Uterus (tissue), 4 donors: ENCODE measurements around the gene MAGEA12. TPM values are rescaled to one million over a fixed set of nuclear protein-coding genes. Genes with fewer than 3 reads are reported as not detected.
"Not testable (repeated sequence)": the region's sequence is repeated elsewhere in the genome, so short reads cannot be mapped to it uniquely, and the experiment has no call there.

Source experiments
- DNase-seq, 2 donors: peaks; one replicate each; pipeline ENCODE4 v3.0.0-alpha.2; 2019 to 2020
- H3K27ac ChIP-seq, 2 donors: fragments of 200-600 bp; sonication (generic); 1 replicate in 1 of 2; 2 replicates in 1 of 2; pipeline ENCODE4 v1.5.1; 2016 to 2018
- H3K27me3 ChIP-seq, 2 donors: fragments of 200-600 bp; sonication (generic); one replicate each; pipeline ENCODE4 v1.5.1; 2018 to 2019; ENCODE audit warnings: control low read depth in 1 of 2
- H3K36me3 ChIP-seq, 2 donors: fragments of 200-600 bp; sonication (generic); one replicate each; pipeline ENCODE4 v1.5.1; 2019; ENCODE audit warnings: control low read depth in 1 of 2
- H3K4me1 ChIP-seq, 2 donors: fragments of 200-600 bp; sonication (generic); one replicate each; pipeline ENCODE4 v1.5.1; 2018 to 2019; ENCODE audit warnings: control low read depth in 1 of 2
- H3K4me3 ChIP-seq, 2 donors: fragments of 200-600 bp; sonication (generic); 1 replicate in 1 of 2; 2 replicates in 1 of 2; pipeline ENCODE4 v1.5.1; 2018 to 2019; ENCODE audit warnings: mild to moderate bottlenecking in 1 of 2
- H3K9me3 ChIP-seq, 2 donors: fragments of 200-600 bp; sonication (generic); one replicate each; pipeline ENCODE4 v1.5.1; 2019; ENCODE audit warnings: control low read depth in 1 of 2
- POLR2A ChIP-seq, 2 donors: fragments of 450-650 bp; IDR thresholded peaks; one replicate each; pipeline ENCODE4 v1.6.1; 2016; ENCODE audit warnings: antibody characterized with exemption in 2 of 2, mild to moderate bottlenecking in 1 of 2, moderate library complexity in 1 of 2
- intact Hi-C: fragments of 100-400 bp; cut with DNase I; formaldehyde crosslinking; loops from one replicate; pipeline ENCODE4 v1.15.1; 2023; ENCODE audit warnings: low total_unique reads
- total RNA-seq, 4 donors: library from RNA; depleted of rRNA in 3 of 4; stranded (reverse); fragments of >200 nt in 3 of 4; gene quantifications; one replicate each; pipeline versions ENCODE4 v1.1.0 to v1.2.4, GENCODE V29; 2014 to 2023
- TF ChIP-seq, protein P1 (sequence below), 4 experiments: fragments of 200-600 bp in 2 of 4; fragments of 450-650 bp in 2 of 4; sonication (generic) in 2 of 4; IDR thresholded peaks; one replicate each; pipeline ENCODE4 v1.5.1; 2016 to 2019; ENCODE audit warnings: antibody characterized with exemption in 4 of 4, mild to moderate bottlenecking in 2 of 4, moderate library complexity in 1 of 4
- donor health status: DM: yes; HTN: yes; CAD: no.

Gene MAGEA12
- total RNA-seq, 4 donors from 2014 or later: not detected

DNA sequence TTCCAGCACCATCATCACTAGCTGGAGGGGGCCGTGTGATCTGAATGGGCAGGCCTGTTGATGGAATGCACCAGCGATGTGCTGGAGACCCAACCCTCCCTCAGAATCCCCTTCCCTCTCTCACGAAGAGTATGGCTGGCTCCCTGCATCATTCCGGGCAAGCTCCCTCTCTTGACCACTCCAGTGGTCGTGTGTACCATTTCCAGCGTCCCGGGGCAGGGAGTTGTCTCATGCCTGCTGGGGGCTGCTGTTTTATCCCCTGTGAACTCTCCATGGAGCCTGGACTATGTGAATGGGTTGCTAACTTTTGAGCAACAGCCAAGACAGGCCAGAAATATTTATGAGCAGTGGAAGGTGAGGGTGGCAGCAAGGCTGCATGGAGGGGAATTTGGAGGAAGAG lies 8.1 kb upstream of the MAGEA12 start:
- Histone ChIP-seq H3K27ac (no peak overlapping the region), H3K9me3 (no peaks in the 10 kb centered on the region), H3K4me3 (no peak overlapping the region), H3K4me1 (no peaks in the 10 kb centered on the region), H3K36me3 (no peaks in the 10 kb centered on the region), H3K27me3 (no peaks in the 10 kb centered on the region)
- intact Hi-C loops: no loop called here
- TF ChIP-seq, protein P1, sequence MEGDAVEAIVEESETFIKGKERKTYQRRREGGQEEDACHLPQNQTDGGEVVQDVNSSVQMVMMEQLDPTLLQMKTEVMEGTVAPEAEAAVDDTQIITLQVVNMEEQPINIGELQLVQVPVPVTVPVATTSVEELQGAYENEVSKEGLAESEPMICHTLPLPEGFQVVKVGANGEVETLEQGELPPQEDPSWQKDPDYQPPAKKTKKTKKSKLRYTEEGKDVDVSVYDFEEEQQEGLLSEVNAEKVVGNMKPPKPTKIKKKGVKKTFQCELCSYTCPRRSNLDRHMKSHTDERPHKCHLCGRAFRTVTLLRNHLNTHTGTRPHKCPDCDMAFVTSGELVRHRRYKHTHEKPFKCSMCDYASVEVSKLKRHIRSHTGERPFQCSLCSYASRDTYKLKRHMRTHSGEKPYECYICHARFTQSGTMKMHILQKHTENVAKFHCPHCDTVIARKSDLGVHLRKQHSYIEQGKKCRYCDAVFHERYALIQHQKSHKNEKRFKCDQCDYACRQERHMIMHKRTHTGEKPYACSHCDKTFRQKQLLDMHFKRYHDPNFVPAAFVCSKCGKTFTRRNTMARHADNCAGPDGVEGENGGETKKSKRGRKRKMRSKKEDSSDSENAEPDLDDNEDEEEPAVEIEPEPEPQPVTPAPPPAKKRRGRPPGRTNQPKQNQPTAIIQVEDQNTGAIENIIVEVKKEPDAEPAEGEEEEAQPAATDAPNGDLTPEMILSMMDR (IDR thresholded peaks at IDR 0.05): no peak
- TF ChIP-seq POLR2A (IDR thresholded peaks at IDR 0.05): no peak
- no peak for DNase-seq

DNA sequence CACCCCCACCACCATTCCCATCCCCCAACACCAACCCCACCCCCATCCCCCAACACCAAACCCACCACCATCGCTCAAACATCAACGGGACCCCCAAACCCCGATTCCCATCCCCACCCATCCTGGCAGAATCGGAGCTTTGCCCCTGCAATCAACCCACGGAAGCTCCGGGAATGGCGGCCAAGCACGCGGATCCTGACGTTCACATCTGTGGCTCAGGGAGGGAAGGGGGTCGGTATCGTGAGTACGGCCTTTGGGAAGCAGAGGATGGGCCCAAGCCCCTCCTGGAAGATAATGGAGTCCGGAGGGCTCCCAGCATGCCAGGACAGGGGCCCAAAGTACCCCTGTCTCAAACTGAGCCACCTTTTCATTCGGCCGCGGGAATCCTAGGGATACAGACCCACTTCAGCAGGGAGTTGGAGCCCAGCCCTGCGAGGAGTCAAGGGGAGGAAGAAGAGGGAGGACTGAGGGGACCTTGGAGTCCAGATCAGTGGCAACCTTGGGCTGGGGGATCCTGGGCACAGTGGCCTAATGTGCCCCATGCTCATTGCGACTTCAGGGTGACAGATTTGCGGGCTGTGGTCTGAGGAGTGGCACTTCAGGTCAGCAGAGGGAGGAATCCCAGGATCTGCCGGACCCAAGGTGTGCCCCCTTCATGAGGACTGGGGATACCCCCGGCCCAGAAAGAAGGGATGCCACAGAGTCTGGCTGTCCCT lies 744 bp downstream of the MAGEA12 start:
- H3K36me3 ChIP-seq, H3K4me3 ChIP-seq, H3K27me3 ChIP-seq, intact Hi-C loops, H3K9me3 ChIP-seq, H3K27ac ChIP-seq, H3K4me1 ChIP-seq, DNase-seq: not testable (repeated sequence)

DNA sequence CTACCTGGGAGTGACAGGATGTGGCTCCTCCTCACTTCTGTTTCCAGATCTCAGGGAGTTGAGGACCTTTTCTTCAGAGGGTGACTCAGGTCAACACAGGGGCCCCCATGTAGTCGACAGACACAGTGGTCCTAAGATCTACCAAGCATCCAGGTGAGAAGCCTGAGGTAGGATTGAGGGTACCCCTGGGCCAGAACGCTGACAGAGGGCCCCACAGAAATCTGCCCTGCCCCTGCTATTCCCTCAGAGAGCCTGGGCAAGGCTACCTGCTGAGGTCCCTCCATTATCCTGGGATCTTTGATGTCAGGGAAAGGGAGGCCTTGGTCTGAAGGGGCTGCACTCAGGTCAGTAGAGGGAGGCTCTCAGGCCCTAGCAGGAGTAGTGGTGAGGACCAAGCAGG lies 1.5 kb downstream of the MAGEA12 start:
- H3K4me3 ChIP-seq: no peak overlapping the region
- H3K27ac ChIP-seq: no peak overlapping the region
- intact Hi-C loops: no loop called here
- no peak for TF ChIP-seq POLR2A (IDR thresholded peaks at IDR 0.05)
- TF ChIP-seq, protein P1 (IDR thresholded peaks at IDR 0.05): no peak
- H3K9me3 ChIP-seq: no peaks in the 10 kb centered on the region
- H3K27me3 ChIP-seq: no peaks in the 10 kb centered on the region
- DNase-seq: no peak
- H3K4me1 ChIP-seq: no peaks in the 10 kb centered on the region
- H3K36me3 ChIP-seq: no peaks in the 10 kb centered on the region

DNA sequence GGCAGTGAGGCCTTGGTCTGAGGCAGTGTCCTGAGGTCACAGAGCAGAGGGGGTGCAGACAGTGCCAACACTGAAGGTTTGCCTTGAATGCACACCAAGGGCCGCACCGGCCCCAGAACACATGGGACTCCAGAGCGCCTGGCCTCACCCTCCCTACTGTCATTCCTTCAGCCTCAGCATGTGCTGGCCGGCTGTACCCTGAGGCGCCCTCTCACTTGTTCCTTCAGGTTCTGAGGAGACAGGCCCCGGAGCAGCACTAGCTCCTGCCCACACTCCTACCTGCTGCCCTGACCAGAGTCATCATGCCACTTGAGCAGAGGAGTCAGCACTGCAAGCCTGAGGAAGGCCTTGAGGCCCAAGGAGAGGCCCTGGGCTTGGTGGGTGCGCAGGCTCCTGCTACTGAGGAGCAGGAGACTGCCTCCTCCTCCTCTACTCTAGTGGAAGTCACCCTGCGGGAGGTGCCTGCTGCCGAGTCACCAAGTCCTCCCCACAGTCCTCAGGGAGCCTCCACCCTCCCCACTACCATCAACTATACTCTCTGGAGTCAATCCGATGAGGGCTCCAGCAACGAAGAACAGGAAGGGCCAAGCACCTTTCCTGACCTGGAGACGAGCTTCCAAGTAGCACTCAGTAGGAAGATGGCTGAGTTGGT lies 2.4 kb downstream of the MAGEA12 start:
- TF ChIP-seq, protein P1 (IDR thresholded peaks at IDR 0.05): no peak
- TF ChIP-seq POLR2A (IDR thresholded peaks at IDR 0.05): no peak
- Histone ChIP-seq H3K27ac (no peak overlapping the region), H3K36me3 (no peaks in the 10 kb centered on the region), H3K27me3 (no peaks in the 10 kb centered on the region), H3K4me1 (no peaks in the 10 kb centered on the region), H3K9me3 (no peaks in the 10 kb centered on the region), H3K4me3 (no peak overlapping the region)
- intact Hi-C loops: no loop called here
- no peak for DNase-seq

DNA sequence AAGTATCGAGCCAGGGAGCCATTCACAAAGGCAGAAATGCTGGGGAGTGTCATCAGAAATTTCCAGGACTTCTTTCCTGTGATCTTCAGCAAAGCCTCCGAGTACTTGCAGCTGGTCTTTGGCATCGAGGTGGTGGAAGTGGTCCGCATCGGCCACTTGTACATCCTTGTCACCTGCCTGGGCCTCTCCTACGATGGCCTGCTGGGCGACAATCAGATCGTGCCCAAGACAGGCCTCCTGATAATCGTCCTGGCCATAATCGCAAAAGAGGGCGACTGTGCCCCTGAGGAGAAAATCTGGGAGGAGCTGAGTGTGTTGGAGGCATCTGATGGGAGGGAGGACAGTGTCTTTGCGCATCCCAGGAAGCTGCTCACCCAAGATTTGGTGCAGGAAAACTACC lies 3.0 kb downstream of the MAGEA12 start:
- H3K27ac ChIP-seq, intact Hi-C loops, DNase-seq, H3K4me1 ChIP-seq, H3K36me3 ChIP-seq, H3K27me3 ChIP-seq, H3K9me3 ChIP-seq, H3K4me3 ChIP-seq: not testable (repeated sequence)

DNA sequence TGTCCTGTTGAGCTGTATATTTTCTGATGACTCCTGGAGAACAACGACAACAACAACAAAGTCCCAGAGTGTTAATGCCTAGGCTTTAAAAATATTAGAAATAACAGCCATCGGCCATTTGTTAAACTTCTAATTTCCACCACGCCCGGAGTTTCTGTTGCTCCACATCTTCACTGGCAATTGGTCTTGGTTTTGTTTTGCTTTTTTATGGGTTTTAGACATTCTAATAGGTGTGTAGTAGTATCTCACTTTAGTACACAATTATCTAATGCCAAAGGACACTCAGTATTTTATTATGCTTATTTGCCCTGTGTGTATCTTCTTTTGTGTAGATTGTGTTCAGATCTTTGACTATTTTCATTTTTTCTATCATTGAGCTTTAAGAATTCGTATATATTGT lies 5.0 kb downstream of the MAGEA12 start:
- intact Hi-C loops: no loop called here
- TF ChIP-seq, protein P1 (IDR thresholded peaks at IDR 0.05): no peak
- no peak for TF ChIP-seq POLR2A (IDR thresholded peaks at IDR 0.05)
- H3K9me3 ChIP-seq: no peaks in the 10 kb centered on the region

DNA sequence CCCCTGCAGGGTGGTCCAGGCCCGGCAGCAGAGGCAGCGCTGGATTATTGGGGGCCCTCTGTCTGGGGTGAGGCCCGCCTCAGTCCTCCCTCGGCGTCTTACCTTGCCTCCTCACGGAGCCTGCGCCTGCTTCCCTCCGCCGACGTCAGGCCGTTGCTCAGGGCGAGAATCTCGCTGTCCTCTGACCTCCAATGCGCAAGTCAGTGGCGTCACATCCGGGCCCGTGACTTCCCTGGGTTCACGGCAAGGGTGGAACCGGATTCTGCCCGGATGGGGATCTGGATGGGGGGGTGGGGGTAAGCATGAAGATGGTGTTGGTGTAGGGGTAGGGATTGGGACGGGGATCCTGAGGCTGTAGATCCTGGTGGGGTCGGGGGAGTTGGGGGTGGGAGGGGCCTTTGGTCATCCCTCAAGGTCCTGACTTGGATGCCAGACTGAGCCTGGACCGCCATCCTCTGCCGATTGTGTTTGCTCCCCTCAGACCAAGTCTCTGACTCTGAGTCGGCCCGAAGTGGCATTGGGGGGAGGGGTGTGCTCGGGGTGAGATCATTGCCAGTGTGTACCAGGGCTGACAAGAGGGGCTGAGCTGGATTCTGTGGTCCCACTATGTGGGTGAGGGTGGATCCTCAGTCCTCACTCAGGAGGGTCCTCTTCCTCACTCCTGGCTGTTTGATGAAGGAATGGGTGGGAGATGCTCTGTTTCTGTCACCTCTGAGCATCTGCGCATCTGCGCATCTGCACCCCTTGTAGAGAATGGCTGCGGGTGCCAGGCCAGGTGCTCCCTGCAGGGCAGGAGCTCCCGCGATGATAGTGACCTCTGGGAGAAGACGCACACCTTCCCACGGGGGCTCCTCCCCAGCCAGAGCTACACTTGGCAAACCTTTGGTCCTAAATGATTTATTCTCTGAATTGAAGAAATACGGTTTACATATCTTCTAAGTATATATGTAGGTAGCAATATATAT lies 20.4 kb downstream of the MAGEA12 start, which contains the start of gene MAGEA2:
TSS of gene MAGEA2 (minus strand) at position 157 of the 965 bp plus-strand sequence. CDS start 2,479 bp downstream, outside the sequence.
- H3K4me1 ChIP-seq, H3K4me3 ChIP-seq, H3K9me3 ChIP-seq, intact Hi-C loops, H3K36me3 ChIP-seq, H3K27me3 ChIP-seq, DNase-seq, H3K27ac ChIP-seq: not testable (repeated sequence)

More for the DNA sequence above, 5.0 kb downstream of the MAGEA12 start:
- Histone ChIP-seq H3K4me3 (no peak overlapping the region), H3K36me3 (no peaks in the 10 kb centered on the region), H3K4me1 (no peaks in the 10 kb centered on the region), H3K27me3 (no peaks in the 10 kb centered on the region), H3K27ac (no peak overlapping the region)
- DNase-seq: no peak

DNA sequence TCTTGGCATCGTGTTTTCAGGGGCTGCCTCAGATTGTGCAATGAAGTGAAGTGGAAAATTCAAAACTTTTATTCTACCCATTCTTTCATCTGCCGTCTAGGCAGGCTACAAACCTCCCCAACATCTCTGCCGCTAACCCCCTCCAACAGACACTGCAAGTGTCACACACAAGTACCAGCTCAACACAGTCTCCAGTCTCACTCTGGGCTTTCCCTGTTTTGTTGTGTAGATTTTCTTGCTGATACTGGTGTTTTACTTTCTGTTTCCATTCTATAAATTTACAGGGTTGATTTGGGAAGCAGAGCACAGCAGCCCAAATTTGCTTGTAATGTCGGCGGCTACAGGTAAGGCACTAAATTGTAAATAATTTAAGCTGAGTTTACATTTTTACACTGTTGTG lies 21.3 kb downstream of the MAGEA12 start:
- H3K27ac ChIP-seq, H3K27me3 ChIP-seq, DNase-seq, H3K9me3 ChIP-seq, H3K4me1 ChIP-seq, H3K4me3 ChIP-seq, H3K36me3 ChIP-seq, intact Hi-C loops: not testable (repeated sequence)
